Measurements from ENCODE around the gene TADA1.
A peak's percentile ranks its signal among the peaks of the same experiment; 100 is the strongest.
"Not testable (repeated sequence)": the region's sequence is repeated elsewhere in the genome, so short reads cannot be mapped to it uniquely, and the experiment has no call there.

TADA1 gene

DNA sequence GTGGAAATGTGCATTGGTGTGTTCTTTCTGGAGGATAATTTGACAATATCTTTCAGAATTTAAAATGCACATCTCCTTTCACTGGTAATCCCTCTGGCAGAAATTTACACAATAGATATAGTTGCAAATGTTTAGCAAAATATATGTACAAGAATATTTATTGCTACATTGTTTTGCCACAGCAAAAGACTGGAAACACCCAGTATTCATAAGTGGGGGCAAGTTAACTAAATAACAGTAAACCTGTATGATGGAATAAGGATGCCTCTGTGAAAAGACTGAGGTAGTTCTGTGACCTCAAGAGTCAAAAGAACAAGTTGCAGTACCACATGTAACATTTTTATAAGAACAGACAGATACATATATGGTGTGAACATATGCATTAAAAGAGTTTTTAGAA, 13.7 kb upstream of the TADA1 start:
- Histone ChIP-seq H3K4me3 (ENCODE audit: low read depth, low read length) (no peak overlapping the region), H3K4me1 (ENCODE audit: control insufficient read depth, insufficient read depth, low read length) (no peaks in the 10 kb centered on the region), H3K27me3 (ENCODE audit: control insufficient read depth, insufficient read depth, low read length) (peaks cover 8% of the 10 kb centered on the region), H3K9ac (ENCODE audit: low read depth, low read length) (no peak overlapping the region), H3K9me3 (ENCODE audit: control insufficient read depth, insufficient read depth, low read length) (no peaks in the 10 kb centered on the region), H3K27ac (ENCODE audit: low read depth, low read length) (no peak overlapping the region), H3K36me3 (ENCODE audit: control insufficient read depth, insufficient read depth, low read length) (no peaks in the 10 kb centered on the region)

DNA sequence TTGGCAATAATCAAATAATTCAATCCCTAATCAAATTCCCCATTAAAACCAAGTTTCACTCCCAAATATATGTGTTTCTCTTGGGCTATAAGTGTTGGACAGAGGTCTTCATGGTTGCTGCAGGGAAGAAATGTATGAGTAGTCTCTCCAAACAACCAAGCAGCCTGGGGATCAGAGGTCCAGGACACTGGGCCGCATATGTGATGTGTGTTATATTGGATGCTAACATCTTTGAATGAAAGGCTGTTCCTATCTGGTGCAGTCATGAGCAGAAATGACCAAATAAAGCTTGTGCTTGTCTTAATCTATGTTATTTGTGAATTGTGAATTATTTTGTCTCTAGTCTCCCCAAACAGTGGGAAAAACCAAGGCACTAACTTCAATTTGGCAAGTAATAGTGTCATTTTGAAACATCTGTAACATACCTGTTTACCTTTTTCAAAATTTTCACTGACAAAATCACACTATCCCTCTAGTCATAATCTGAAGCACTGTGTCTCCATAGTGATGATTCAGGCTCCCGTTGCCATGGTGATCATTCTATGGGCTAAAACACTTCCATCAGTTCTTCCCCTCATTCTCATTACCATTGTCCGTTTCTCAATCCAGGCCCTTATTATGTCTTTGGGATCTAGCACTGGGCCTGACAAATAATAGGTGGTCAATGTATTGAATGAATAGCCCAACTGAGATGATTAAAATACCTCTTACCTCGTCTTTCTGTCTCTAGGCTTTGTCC, 12.5 kb upstream of the TADA1 start:
- peaks cover 18% of the 10 kb centered on the region for H3K27me3 ChIP-seq (ENCODE audit: control insufficient read depth, insufficient read depth, low read length)
- no peak overlapping the region for H3K4me3 ChIP-seq (ENCODE audit: low read depth, low read length)

DNA sequence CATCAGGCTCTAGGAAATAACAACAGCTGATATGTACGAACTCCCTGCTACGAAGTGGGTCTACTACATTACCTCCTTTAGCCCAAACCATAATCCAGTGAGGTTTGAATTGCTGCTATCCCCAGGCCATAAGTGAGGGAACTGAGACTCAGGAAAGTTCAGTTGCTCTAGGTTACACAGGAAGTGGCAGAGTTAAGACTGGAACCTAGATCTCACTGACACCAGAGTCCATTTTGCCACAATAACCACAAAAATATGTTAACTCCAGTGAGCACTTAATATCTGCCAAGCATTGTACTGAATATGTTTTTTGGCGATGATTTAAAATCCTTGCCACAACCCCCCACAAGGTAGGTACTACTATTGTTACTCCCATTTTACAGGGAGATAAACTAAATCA, 8.9 kb upstream of the TADA1 start:
- Histone ChIP-seq H3K27me3 (ENCODE audit: control insufficient read depth, insufficient read depth, low read length) (peaks cover 36% of the 10 kb centered on the region), H3K4me3 (ENCODE audit: low read depth, low read length) (no peak overlapping the region), H3K27ac (ENCODE audit: low read depth, low read length) (no peak overlapping the region), H3K9me3 (ENCODE audit: control insufficient read depth, insufficient read depth, low read length) (no peaks in the 10 kb centered on the region), H3K4me1 (ENCODE audit: control insufficient read depth, insufficient read depth, low read length) (no peaks in the 10 kb centered on the region), H3K9ac (ENCODE audit: low read depth, low read length) (no peak overlapping the region), H3K36me3 (ENCODE audit: control insufficient read depth, insufficient read depth, low read length) (no peaks in the 10 kb centered on the region)

More for the DNA sequence above, 12.5 kb upstream of the TADA1 start:
- no peaks in the 10 kb centered on the region for H3K36me3 ChIP-seq (ENCODE audit: control insufficient read depth, insufficient read depth, low read length)
- no peak overlapping the region for H3K27ac ChIP-seq (ENCODE audit: low read depth, low read length)
- no peaks in the 10 kb centered on the region for H3K9me3 ChIP-seq (ENCODE audit: control insufficient read depth, insufficient read depth, low read length)
- no peaks in the 10 kb centered on the region for H3K4me1 ChIP-seq (ENCODE audit: control insufficient read depth, insufficient read depth, low read length)
- no peak overlapping the region for H3K9ac ChIP-seq (ENCODE audit: low read depth, low read length)

DNA sequence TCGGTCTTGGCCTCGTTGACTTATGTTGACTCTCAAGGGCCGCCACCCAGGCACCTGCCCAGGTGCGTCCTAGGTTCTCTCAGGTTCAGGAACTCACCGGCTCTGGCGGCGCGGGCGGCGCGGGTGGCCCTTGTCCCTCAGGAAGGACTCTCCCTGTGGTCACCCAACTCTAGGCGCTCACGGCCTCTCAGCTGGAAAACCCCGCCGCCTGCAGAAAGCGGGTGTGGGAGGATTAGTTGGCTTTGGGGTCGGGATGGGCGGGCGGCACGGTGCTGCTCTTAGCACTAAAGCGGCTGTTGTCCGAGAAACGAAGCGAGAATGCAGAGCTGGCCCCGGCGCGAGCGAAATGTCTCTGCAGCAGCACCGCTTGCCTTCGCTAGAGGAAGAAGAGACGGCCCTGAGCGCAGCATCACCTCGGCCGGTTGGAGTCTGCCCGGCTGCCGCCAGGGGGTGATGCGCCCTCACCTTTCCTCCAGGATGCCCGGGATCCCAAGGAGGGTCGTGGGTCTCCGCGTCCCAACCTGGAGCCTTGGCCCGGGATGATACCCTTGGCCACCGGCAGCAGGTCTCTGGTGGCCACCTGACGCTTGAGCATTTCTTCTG, 8.1 kb upstream of the TADA1 start:
- Histone ChIP-seq H3K27me3 (ENCODE audit: control insufficient read depth, insufficient read depth, low read length) (peaks cover 36% of the 10 kb centered on the region), H3K36me3 (ENCODE audit: control insufficient read depth, insufficient read depth, low read length) (no peaks in the 10 kb centered on the region), H3K4me1 (ENCODE audit: control insufficient read depth, insufficient read depth, low read length) (no peaks in the 10 kb centered on the region), H3K27ac (ENCODE audit: low read depth, low read length) (no peak overlapping the region), H3K4me3 (ENCODE audit: low read depth, low read length) (peak overlapping the region; percentile 47), H3K9ac (ENCODE audit: low read depth, low read length) (no peak overlapping the region), H3K9me3 (ENCODE audit: control insufficient read depth, insufficient read depth, low read length) (no peaks in the 10 kb centered on the region)

DNA sequence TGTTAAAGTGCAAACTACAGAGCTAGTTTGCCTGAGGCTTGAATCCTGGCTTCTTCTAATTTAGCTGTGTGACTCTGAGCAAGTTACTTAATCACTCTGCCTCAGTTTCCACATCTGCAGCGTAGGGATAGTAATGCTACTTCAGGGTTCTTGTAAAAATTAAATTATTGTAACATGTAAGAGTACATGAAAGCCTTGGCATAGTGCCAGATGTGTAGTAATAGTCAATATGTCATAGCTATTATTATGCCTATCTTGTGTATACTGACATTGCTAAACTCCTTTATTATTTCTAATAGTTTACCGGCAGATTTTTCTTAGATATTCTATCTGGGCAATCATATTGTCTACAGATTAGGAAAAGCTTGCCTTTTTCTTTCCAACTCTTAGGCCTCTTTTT, 6.8 kb upstream of the TADA1 start:
- H3K27ac ChIP-seq (ENCODE audit: low read depth, low read length), result no peak overlapping the region
- H3K4me1 ChIP-seq (ENCODE audit: control insufficient read depth, insufficient read depth, low read length), result no peaks in the 10 kb centered on the region
- peaks cover 36% of the 10 kb centered on the region for H3K27me3 ChIP-seq (ENCODE audit: control insufficient read depth, insufficient read depth, low read length)

DNA sequence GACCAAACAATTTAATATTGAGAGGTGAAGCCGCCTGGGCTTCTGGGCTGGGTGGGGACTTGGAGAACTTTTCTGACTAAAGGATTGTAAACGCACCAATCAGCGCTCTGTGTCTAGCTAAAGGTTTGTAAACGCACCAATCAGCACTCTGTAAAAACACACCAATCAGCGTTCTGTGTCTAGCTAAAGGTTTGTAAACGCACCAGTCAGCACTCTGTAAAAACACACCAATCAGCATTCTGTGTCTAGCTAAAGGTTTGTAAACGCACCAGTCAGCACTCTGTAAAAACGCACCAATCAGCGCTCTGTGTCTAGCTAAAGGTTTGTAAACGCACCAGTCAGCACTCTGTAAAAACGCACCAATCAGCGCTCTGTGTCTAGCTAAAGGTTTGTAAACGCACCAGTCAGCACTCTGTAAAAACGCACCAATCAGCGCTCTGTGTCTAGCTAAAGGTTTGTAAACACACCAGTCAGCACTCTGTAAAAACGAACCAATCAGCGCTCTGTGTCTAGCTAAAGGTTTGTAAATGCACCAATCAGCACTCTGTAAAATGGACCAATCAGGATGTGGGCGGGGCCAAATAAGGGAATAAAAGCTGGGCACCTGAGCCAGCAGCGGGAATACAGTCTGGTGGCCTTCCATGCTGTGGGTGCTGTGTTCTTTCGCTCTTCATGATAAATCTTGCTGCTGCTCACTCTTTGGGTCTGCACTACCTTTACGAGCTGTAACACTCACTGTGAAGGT, 2.3 kb upstream of the TADA1 start:
- H3K27ac ChIP-seq (ENCODE audit: low read depth, low read length); H3K9me3 ChIP-seq (ENCODE audit: control insufficient read depth, insufficient read depth, low read length); H3K9ac ChIP-seq (ENCODE audit: low read depth, low read length); H3K4me3 ChIP-seq (ENCODE audit: low read depth, low read length); H3K36me3 ChIP-seq (ENCODE audit: control insufficient read depth, insufficient read depth, low read length): not testable (repeated sequence)
- peaks cover 16% of the 10 kb centered on the region for H3K27me3 ChIP-seq (ENCODE audit: control insufficient read depth, insufficient read depth, low read length)
- peaks cover 10% of the 10 kb centered on the region for H3K4me1 ChIP-seq (ENCODE audit: control insufficient read depth, insufficient read depth, low read length)

More for the DNA sequence above, 6.8 kb upstream of the TADA1 start:
- Histone ChIP-seq H3K9ac (ENCODE audit: low read depth, low read length) (no peak overlapping the region), H3K9me3 (ENCODE audit: control insufficient read depth, insufficient read depth, low read length) (no peaks in the 10 kb centered on the region), H3K4me3 (ENCODE audit: low read depth, low read length) (no peak overlapping the region), H3K36me3 (ENCODE audit: control insufficient read depth, insufficient read depth, low read length) (no peaks in the 10 kb centered on the region)

DNA sequence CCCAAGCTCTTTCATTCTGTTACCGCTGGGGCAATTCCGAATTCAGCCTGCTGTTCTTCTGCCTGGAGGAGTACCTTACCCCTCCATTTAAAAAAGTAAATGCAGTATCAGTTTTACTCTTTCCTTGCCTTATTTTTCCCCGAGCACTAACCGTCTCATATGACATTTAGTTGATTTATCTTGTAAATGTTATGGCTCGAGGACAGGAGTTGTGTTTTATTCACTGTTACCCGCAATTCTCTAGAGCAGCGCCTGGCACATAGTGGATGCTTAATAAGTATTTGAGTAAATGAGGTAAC, 425 bp upstream of the TADA1 start:
- H3K27ac ChIP-seq (ENCODE audit: low read depth, low read length), result no peak overlapping the region
- peaks cover 7% of the 10 kb centered on the region; the same call in 1 of the 2 replicates for H3K36me3 ChIP-seq (ENCODE audit: control insufficient read depth, insufficient read depth, low read length)
- no peak overlapping the region for H3K9ac ChIP-seq (ENCODE audit: low read depth, low read length)
- peaks cover 10% of the 10 kb centered on the region for H3K4me1 ChIP-seq (ENCODE audit: control insufficient read depth, insufficient read depth, low read length)
- no peaks in the 10 kb centered on the region for H3K9me3 ChIP-seq (ENCODE audit: control insufficient read depth, insufficient read depth, low read length)
- peak overlapping the region; percentile 60 for H3K4me3 ChIP-seq (ENCODE audit: low read depth, low read length)
- H3K27me3 ChIP-seq (ENCODE audit: control insufficient read depth, insufficient read depth, low read length), result no peaks in the 10 kb centered on the region

DNA sequence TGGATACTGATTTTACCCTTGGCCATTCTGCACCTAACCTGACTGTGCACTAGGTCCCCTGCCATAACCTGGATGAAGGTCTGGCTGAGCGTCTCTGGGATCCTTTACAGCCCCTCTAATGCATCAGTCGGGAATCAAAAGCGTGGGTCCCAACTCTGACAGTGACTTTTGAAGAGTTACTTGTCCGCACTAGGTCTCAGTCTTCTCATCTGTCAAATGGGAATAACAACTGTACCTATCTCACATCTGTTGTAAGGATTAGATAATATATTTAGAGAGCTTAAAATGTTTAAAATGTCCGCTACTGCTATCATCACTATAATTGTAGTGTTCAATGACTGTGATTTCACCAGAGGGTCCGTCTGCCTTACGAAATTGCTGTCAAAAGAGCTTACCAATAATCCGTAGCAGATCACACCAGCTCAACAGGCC, 746 bp downstream of the TADA1 start:
- H3K4me3 ChIP-seq (ENCODE audit: low read depth, low read length), result peak overlapping the region; percentile 94
- no peaks in the 10 kb centered on the region for H3K27me3 ChIP-seq (ENCODE audit: control insufficient read depth, insufficient read depth, low read length)
- H3K27ac ChIP-seq (ENCODE audit: low read depth, low read length), result peak overlapping the region; percentile 96
- peaks cover 10% of the 10 kb centered on the region for H3K4me1 ChIP-seq (ENCODE audit: control insufficient read depth, insufficient read depth, low read length)
- H3K9ac ChIP-seq (ENCODE audit: low read depth, low read length), result peak overlapping the region; percentile 97; the same call in 1 of the 2 replicates
- H3K9me3 ChIP-seq (ENCODE audit: control insufficient read depth, insufficient read depth, low read length), result no peaks in the 10 kb centered on the region
- H3K36me3 ChIP-seq (ENCODE audit: control insufficient read depth, insufficient read depth, low read length), result peaks cover 10% of the 10 kb centered on the region; the same call in 1 of the 2 replicates

DNA sequence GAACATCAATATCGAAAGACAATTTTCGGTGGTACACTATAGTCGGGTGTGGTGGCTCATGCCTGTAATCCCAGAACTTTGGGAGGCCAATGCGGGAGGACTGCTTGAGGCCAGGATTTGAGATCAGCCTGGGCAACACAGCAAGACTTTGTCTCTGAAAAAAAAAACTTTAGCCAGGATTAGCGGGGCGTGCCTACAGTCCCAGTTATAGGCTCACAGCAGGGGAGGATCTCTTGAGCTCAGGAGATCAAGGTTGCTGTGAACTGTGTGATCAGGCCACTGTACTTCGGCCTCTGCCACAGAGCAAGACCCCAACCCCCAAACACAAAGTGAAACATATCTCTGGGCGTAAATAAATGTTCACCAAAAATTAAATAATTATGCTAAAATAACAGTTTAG, 1.6 kb downstream of the TADA1 start:
- H3K27ac ChIP-seq (ENCODE audit: low read depth, low read length), result no peak overlapping the region
- H3K27me3 ChIP-seq (ENCODE audit: control insufficient read depth, insufficient read depth, low read length), result no peaks in the 10 kb centered on the region
- H3K36me3 ChIP-seq (ENCODE audit: control insufficient read depth, insufficient read depth, low read length), result peaks cover 12% of the 10 kb centered on the region; the same call in 1 of the 2 replicates
- H3K4me1 ChIP-seq (ENCODE audit: control insufficient read depth, insufficient read depth, low read length), result peaks cover 10% of the 10 kb centered on the region
- no peak overlapping the region; the same call in 1 of the 2 replicates for H3K4me3 ChIP-seq (ENCODE audit: low read depth, low read length)
- H3K9me3 ChIP-seq (ENCODE audit: control insufficient read depth, insufficient read depth, low read length), result no peaks in the 10 kb centered on the region
- no peak overlapping the region for H3K9ac ChIP-seq (ENCODE audit: low read depth, low read length)

DNA sequence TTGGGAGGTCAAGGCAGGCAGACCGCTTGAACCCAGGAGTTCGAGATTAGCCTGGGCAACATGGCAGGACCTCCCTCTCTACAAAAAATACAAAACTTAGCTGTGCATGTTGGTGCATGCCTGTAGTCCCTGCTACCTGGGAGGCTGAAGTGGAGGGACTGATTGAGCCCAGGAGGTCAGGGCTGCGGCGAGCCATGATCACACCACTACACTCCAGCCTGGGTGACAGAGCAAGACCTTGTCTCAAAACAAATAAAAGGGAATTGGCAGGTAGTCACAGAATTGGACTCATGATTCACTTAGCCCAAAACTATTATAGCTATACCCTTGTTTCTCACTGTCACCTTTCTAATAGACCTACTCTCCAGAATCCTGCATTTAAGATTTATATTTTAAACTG, 5.5 kb downstream of the TADA1 start:
- Histone ChIP-seq H3K9me3 (ENCODE audit: control insufficient read depth, insufficient read depth, low read length) (no peaks in the 10 kb centered on the region), H3K9ac (ENCODE audit: low read depth, low read length) (no peak overlapping the region), H3K36me3 (ENCODE audit: control insufficient read depth, insufficient read depth, low read length) (peaks cover 49% of the 10 kb centered on the region), H3K27me3 (ENCODE audit: control insufficient read depth, insufficient read depth, low read length) (no peaks in the 10 kb centered on the region), H3K4me3 (ENCODE audit: low read depth, low read length) (no peak overlapping the region), H3K4me1 (ENCODE audit: control insufficient read depth, insufficient read depth, low read length) (peaks cover 5% of the 10 kb centered on the region; the same call in 1 of the 2 replicates), H3K27ac (ENCODE audit: low read depth, low read length) (no peak overlapping the region)

Measured in HUES48 (cell line).